Activated T-helper 1 cell treated with anti-CD3 and anti-CD28 coated beads, Interleukin-2, amount 50 U/mL, for 16 hours (primary cell): ENCODE measurements around the gene MYO1E.

ENCODE experiments used
- DNase-seq, 2 donors: peaks; one replicate each; pipeline ENCODE4 v3.0.0-alpha.2; 2020; ENCODE audit warnings: low read depth in 1 of 2, low spot score in 1 of 2

MYO1E gene

GRCh38 chr15:59268852-59269407 lies 103.7 kb downstream of the MYO1E start:
- no peak for DNase-seq

- DNase-seq: no peak
Observed at GRCh38 chr15:59268168-59268851, 104.4 kb downstream of the MYO1E start.

DNA sequence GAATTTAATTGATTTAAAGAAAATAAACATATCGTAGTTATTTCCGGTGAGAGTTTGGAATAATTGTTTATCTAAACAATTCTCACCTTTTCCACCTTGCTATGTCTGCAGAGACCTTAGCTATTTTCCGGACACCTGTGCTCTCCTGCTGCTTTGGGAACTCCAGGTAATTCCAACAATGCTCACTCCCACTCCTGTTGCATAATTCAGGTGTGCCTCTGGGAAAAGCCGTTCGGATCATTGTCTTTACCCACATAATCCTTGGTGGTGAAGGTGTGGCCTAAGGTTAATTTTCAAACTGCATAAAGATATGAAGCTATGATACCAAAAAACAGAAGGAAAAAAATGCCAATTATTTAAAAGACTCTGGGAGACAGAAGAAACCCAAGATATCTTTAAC lies 106.6 kb downstream of the MYO1E start:
- no peak for DNase-seq

GRCh38 chr15:59262316-59262715 lies 110.4 kb downstream of the MYO1E start:
- no peak for DNase-seq

GRCh38 chr15:59260090-59260489 lies 112.6 kb downstream of the MYO1E start:
- DNase-seq: no peak

- DNase-seq: no peak
Observed at GRCh38 chr15:59259137-59259943, 113.3 kb downstream of the MYO1E start.

DNA sequence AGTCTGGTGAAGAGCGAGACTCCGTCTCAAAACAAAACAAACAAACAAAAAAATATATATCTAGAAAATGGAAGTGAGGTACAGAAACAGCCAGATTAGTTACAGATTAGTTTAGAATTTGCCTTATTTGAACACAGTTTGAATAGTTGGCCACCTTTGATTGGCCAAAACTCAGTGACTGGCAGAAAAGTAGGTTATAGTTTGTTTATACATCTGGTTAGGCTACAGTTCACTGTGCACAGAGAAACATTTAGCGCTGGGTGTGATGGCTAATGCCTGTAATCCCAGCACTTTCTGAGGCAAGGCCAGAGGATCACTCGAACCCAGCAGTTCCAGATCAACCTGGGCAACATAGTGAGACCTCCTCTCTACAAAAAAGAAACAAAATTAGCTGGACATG lies 114.4 kb downstream of the MYO1E start:
- DNase-seq: no peak

DNA sequence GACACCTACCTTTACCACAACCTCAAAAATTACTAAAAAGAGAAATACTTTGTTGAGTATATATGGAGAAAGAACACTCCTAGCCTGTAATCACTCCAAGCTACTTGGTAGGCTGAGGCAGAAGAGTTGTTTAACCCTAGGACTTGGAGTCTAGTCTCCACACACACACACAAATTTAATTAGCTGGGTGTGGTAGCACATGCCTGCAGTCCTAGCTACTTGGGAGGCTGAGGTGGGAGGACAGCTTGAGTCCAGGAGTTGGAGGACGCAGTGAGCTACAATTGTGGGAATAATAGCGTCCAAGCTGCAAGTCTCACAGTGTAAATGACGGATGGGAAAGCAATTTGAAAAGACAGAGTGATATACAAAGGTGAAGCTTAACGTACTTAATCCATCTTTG lies 115.5 kb downstream of the MYO1E start:
- no peak for DNase-seq

DNA sequence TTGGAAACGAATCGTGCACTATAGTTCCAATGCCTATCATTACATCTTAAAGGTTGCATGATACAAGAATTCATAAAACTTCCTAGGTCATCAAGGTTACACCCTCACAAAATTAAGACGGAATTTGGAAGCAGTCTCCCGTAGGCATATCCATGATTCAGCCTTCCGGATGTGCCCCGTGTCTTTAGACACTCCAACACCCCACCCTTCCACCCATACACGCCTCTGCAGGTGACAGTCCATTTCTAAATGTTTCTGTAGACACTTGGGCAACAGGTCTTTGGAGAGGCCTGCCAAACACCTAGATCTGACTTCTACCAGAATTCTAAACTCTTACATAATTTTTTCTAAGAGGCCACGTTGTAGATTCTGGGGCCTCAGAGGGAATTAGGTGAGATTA lies 116.2 kb downstream of the MYO1E start:
- DNase-seq: no peak

GRCh38 chr15:59255680-59256336 lies 116.9 kb downstream of the MYO1E start:
- DNase-seq: no peak

DNA sequence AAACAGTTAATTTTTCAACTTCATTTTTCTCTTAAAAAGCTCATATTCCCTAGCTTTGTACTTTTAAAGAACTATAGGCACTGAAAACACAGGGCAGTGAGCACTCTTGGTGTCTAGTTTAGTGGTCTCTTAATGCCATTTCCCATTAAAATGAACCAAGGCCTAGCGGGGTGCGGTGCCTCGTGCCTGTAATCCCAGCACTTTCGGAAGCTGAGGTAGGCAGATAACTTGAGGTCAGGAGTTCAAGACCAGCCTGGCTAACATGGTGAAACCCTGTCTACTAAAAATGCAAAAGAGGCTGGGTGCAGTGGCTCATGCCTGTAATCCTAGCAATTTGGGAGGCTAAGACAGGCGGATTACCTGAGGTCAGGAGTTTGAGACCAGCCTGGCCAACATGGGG lies 120.5 kb downstream of the MYO1E start:
- DNase-seq: no peak

- no peak for DNase-seq
Observed at GRCh38 chr15:59251001-59251845, 121.4 kb downstream of the MYO1E start.

- no peak for DNase-seq
Observed at GRCh38 chr15:59250249-59250648, 122.4 kb downstream of the MYO1E start.

DNA sequence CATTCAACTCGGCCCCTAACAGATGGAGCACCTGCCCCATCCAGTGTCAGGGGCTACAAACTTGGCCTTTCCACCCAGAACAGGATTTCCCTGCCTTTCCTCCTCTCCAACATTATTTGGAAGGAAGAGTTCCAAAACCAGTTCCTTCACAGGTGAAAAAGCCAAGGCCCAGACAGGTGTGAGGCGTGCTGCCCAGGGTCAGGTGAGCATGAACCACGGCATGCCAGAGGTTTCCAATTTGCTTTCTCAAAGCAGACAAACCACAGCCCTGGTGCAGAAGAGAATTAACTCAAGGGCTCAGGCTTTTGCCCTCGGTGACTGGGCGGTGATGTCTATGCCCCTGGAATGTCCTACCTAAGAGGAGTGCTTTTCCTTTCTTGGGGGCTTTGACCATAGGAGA lies 122.9 kb downstream of the MYO1E start:
- DNase-seq: no peak

DNA sequence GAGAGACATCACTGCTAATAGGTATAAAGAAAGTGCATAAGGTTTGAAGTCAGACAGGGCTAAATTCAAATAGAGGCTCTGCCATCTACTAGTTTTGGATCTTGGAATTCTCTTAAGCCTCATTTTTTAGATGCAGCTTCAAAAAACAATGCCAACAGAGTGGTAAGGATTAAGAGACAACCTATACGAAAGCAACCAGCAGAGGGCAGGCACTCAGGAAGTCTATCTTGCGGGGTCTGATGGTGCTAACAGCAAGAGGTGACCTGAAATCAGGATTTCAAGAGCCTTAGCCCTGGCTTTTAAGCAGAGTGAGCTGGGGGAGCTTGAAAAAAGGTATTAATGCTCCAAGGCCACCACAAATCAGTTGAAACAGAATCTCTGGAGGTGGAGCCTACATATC lies 125.3 kb downstream of the MYO1E start:
- DNase-seq: no peak

DNA sequence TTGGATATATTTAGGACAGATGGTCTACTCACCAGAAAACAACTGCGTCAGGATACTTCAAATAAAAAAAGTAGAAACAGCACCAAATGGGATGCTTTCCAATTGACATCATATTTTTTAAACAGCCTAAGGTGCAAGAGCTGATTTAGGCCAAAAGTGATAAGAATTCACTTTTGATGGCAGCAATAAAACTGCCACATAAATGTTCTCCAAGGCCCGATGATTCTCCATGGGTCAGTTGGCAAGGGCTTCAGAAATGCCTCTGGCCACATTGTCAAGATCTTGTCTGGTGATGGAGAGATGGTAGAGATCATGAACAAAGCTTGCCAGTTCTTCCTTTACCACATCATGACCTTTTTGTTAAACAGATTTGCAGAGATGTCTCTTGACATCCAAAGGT lies 127.1 kb downstream of the MYO1E start:
- no peak for DNase-seq

DNA sequence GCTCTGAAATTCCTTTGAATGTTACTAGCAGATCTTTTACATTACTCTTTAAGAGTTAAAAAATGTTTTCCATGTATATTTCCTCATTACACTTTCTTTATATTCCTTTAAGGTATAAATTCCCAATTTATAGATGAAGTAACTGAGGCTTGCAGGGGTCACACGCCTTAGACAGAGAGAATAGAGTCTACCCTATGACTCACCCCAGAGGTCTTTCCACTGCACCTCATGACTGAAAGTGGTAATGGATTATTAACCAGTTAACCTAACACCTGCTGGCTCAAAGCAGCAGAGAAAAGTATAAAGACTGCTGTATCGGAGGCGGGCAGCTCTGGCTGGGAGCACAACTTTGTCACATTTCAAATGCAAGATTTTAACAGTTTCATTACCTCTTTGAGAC lies 128.3 kb downstream of the MYO1E start:
- no peak for DNase-seq

- DNase-seq: no peak
Observed at GRCh38 chr15:59243622-59244021, 129.0 kb downstream of the MYO1E start.

DNA sequence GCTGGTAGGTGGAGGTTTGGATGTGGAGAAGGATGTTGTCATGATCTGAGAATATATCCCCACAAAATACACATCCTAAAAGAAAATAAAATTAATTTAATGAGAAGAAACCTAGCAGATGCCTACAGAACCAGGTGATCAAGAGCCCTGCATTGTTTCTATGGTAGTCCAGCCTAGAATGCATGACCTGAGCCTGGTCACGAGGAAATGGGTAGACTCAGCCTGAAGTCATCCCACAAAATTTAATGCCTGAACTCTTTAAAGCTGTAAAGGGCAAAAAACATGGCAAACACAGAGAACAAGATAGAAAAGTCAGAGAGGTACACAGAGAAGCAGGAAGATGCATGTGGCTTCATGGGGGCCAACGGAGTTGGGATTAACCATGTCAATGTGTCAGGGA lies 130.0 kb downstream of the MYO1E start:
- DNase-seq: no peak

DNA sequence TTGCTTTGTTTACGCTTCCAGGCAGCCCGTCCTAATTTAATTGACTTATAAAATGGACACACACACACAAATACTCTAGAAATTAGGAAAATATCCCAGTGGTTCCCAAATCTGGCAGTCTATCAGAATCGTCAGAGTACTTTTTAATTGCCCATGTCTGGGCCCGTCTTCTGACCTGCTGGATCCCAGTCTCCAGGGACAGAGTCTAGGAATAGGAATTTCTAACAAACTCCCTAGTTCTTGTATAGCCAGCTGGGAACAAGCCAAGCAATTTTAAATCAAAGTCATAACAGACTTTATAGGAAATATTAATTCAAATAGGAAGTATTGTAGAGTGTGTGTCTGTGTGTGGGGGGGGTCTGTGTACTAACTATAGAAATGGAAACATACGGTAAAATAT lies 132.6 kb downstream of the MYO1E start:
- DNase-seq: no peak

- DNase-seq: no peak
Observed at GRCh38 chr15:59237924-59238331, 134.7 kb downstream of the MYO1E start.
